ENCODE data around the gene COL1A1. TPM values are rescaled to one million over a fixed set of nuclear protein-coding genes. Genes with fewer than 3 reads are reported as not detected.
A peak's percentile ranks its signal among the peaks of the same experiment; 100 is the strongest.

Gene COL1A1
- total RNA-seq, 1 experiment from 2014 or later: 23.4 TPM

DNA sequence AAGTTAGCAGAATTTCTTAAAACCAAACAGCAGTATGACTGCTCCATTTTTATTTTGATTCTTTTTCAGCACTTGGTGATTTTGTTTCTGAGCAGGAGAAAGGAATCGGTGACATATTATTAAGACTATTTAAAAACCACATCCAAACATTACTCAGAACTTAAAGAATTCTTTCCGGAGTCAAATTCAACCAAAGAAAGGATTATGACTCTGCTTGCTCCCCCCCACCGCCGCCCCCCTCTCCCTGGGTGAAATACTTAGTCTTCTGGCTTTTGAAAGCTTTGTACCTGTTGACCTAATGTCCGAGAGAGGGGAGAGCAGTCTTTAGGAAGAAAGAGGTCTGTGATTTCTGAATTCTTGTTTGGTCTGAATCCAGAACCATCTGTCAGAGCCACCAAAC lies 17.9 kb upstream of the COL1A1 start:
- POLR2A ChIA-PET: no interaction called here
- DNase-seq: no peak
- no peak overlapping the region for H3K4me3 Mint-ChIP-seq (ENCODE audit: unreplicated experiment)

DNA sequence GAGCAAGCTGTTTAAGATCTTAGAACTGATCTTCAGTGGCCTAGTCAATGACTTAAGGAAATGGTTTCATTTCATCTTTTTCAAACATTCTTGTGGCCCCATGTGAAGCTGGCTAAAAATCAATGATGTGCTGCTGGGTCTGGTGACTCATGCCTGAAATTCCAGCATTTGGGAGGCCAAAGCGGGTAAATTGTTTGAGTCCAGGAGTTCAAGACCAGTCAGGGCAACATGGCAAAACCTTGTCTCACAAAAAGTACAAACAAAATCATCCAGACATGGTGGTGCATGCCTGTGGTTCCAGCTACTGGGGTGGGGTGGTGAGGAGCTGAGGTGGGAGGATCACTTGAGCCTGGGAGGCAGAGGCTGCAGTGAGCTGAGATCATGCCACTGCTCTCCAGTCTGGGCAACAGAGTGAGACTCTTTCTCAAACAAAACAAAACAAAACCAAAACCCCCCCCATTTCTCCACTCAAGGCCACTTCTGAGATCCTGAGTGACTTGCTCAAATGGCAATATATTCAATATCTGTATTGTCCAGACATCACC lies 17.4 kb upstream of the COL1A1 start:
- Mint-ChIP-seq H3K9me3 (ENCODE audit: unreplicated experiment) (no peaks in the 10 kb centered on the region), H3K4me3 (ENCODE audit: unreplicated experiment) (no peak overlapping the region), H3K36me3 (ENCODE audit: insufficient read depth, unreplicated experiment) (no peaks in the 10 kb centered on the region), H3K4me1 (ENCODE audit: low read depth, unreplicated experiment) (peaks cover 46% of the 10 kb centered on the region), H3K27me3 (ENCODE audit: insufficient read depth, unreplicated experiment) (no peaks in the 10 kb centered on the region), H3K27ac (ENCODE audit: unreplicated experiment) (no peak overlapping the region)
- CTCF ChIA-PET: interaction anchor here (0.7 to 1.7 kb wide), 3 partner anchors 15 to 20 kb away, joined by 3 to 5 read pairs (median 4); no protein-coding TSS in a partner anchor
- POLR2A ChIA-PET: no interaction called here
- TF ChIP-seq, protein P1, sequence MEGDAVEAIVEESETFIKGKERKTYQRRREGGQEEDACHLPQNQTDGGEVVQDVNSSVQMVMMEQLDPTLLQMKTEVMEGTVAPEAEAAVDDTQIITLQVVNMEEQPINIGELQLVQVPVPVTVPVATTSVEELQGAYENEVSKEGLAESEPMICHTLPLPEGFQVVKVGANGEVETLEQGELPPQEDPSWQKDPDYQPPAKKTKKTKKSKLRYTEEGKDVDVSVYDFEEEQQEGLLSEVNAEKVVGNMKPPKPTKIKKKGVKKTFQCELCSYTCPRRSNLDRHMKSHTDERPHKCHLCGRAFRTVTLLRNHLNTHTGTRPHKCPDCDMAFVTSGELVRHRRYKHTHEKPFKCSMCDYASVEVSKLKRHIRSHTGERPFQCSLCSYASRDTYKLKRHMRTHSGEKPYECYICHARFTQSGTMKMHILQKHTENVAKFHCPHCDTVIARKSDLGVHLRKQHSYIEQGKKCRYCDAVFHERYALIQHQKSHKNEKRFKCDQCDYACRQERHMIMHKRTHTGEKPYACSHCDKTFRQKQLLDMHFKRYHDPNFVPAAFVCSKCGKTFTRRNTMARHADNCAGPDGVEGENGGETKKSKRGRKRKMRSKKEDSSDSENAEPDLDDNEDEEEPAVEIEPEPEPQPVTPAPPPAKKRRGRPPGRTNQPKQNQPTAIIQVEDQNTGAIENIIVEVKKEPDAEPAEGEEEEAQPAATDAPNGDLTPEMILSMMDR (IDR thresholded peaks at IDR 0.05; ENCODE audit: insufficient read depth in 1 of 2, low read depth in 1 of 2, low read length in 1 of 2, severe bottlenecking in 1 of 2, unreplicated experiment in 1 of 2): no peak
- H3K36me3 ChIP-seq (ENCODE audit: control insufficient read depth, insufficient read depth, low read length): no peaks in the 10 kb centered on the region
- no peaks in the 10 kb centered on the region for H3K27me3 ChIP-seq (replicated peaks; ENCODE audit: control insufficient read depth, insufficient read depth, low read length)
- H3K9me3 ChIP-seq: no peaks in the 10 kb centered on the region
- no TSS peak for BruUV-seq (replicated peaks)
- no peak overlapping the region for H3K4me3 ChIP-seq (ENCODE audit: low read depth, low read length)
- peaks cover 55% of the 10 kb centered on the region for H3K4me1 ChIP-seq
- DNase-seq: peak in 1 of 2 experiments; percentile 44
- intact Hi-C loops (cut with micrococcal nuclease; ENCODE audit: unreplicated experiment): no loop called here

More for the DNA sequence above, 17.9 kb upstream of the COL1A1 start:
- peaks cover 41% of the 10 kb centered on the region for H3K4me1 Mint-ChIP-seq (ENCODE audit: low read depth, unreplicated experiment)
- H3K27ac Mint-ChIP-seq (ENCODE audit: unreplicated experiment): peak overlapping the region; percentile 31
- H3K9me3 ChIP-seq: no peaks in the 10 kb centered on the region
- peaks cover 52% of the 10 kb centered on the region for H3K4me1 ChIP-seq
- H3K9me3 Mint-ChIP-seq (ENCODE audit: unreplicated experiment): no peaks in the 10 kb centered on the region
- H3K36me3 ChIP-seq (ENCODE audit: control insufficient read depth, insufficient read depth, low read length): no peaks in the 10 kb centered on the region
- no peaks in the 10 kb centered on the region for H3K36me3 Mint-ChIP-seq (ENCODE audit: insufficient read depth, unreplicated experiment)
- H3K27me3 Mint-ChIP-seq (ENCODE audit: insufficient read depth, unreplicated experiment): no peaks in the 10 kb centered on the region
- H3K4me3 ChIP-seq (ENCODE audit: low read depth, low read length): no peak overlapping the region
- CTCF ChIA-PET: interaction anchor here (1.0 to 2.4 kb wide), 9 partner anchors 15 to 77 kb away, joined by 3 to 30 read pairs (median 5); partner anchors contain the start of genes COL1A1 and TMEM92
- BruUV-seq (replicated peaks): no TSS peak
- TF ChIP-seq, protein P1 (IDR thresholded peaks at IDR 0.05; ENCODE audit: insufficient read depth in 1 of 2, low read depth in 1 of 2, low read length in 1 of 2, severe bottlenecking in 1 of 2, unreplicated experiment in 1 of 2): no peak
- intact Hi-C loops (cut with micrococcal nuclease; ENCODE audit: unreplicated experiment): no loop called here
- H3K27me3 ChIP-seq (replicated peaks; ENCODE audit: control insufficient read depth, insufficient read depth, low read length): no peaks in the 10 kb centered on the region

DNA sequence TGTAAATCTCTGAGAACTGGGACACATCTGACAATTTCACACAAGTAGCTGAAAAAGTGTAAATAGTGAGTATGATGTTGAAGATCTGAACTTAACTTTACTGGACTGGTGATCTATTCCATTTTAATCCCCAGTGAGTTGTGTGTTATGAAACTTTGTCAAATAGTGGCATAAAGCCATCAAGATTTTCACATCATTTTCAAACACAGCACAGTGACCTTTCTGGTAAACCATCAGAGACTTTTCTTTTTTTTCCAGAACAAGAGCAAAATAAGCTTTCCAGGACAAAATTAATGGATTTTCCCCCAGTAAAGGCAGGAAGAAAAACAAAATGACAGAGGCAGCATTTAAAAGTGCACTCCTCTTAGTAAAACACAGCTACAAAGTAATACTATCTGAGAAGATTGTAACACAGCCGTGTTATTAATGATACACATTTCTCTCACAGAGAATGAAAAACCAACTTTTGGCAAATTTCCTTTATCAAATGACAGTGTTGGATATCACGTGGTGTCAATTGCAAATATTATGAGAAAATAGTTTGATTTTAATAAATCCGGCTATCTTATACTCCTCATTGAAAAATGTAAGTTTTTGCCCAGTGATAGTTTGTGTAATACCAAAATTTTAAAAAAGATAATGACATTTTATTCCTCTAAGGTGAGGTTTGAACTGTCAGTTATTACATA lies 16.8 kb upstream of the COL1A1 start:
- H3K27me3 ChIP-seq (replicated peaks; ENCODE audit: control insufficient read depth, insufficient read depth, low read length): no peaks in the 10 kb centered on the region
- no peak overlapping the region for H3K4me3 ChIP-seq (ENCODE audit: low read depth, low read length)
- Mint-ChIP-seq H3K4me1 (ENCODE audit: low read depth, unreplicated experiment) (peaks cover 49% of the 10 kb centered on the region), H3K9me3 (ENCODE audit: unreplicated experiment) (no peaks in the 10 kb centered on the region), H3K4me3 (ENCODE audit: unreplicated experiment) (no peak overlapping the region), H3K27me3 (ENCODE audit: insufficient read depth, unreplicated experiment) (no peaks in the 10 kb centered on the region), H3K27ac (ENCODE audit: unreplicated experiment) (no peak overlapping the region), H3K36me3 (ENCODE audit: insufficient read depth, unreplicated experiment) (no peaks in the 10 kb centered on the region)
- TF ChIP-seq, protein P1 (IDR thresholded peaks at IDR 0.05; ENCODE audit: insufficient read depth in 1 of 2, low read depth in 1 of 2, low read length in 1 of 2, severe bottlenecking in 1 of 2, unreplicated experiment in 1 of 2): no peak
- no peak for DNase-seq
- no peaks in the 10 kb centered on the region for H3K36me3 ChIP-seq (ENCODE audit: control insufficient read depth, insufficient read depth, low read length)
- ChIA-PET CTCF (interaction anchor here (0.7 to 1.4 kb wide), 2 partner anchors 14 to 19 kb away, joined by 3 to 5 read pairs; no protein-coding TSS in a partner anchor), POLR2A (no interaction called here)
- no TSS peak for BruUV-seq (replicated peaks)
- intact Hi-C loops (cut with micrococcal nuclease; ENCODE audit: unreplicated experiment): no loop called here
- no peaks in the 10 kb centered on the region for H3K9me3 ChIP-seq
- peaks cover 55% of the 10 kb centered on the region for H3K4me1 ChIP-seq

All from Caco-2 (cell line).